ENCODE measurements around the gene P4HTM.

P4HTM gene

GRCh38 chr3:48989796-48990635 is at the start of gene P4HTM:
Gene P4HTM (plus strand): TSS chr3:48990241. CDS start chr3:48990257, 16 bp downstream.
- peak; percentile 93 for DNase-seq

GRCh38 chr3:48945432-48945831 is 44.6 kb upstream of the P4HTM start:
- DNase-seq: no peak

GRCh38 chr3:48945891-48946549 is 44.0 kb upstream of the P4HTM start:
- DNase-seq: no peak

GRCh38 chr3:48949376-48949717 is 40.7 kb upstream of the P4HTM start:
- no peak for DNase-seq

GRCh38 chr3:48950051-48950450 is 40.0 kb upstream of the P4HTM start:
- DNase-seq: no peak

- no peak for DNase-seq
Measured at GRCh38 chr3:48951764-48952163, 38.3 kb upstream of the P4HTM start.

- peak; percentile 6 for DNase-seq
Measured at GRCh38 chr3:48952510-48953118, 37.4 kb upstream of the P4HTM start.

GRCh38 chr3:48957006-48957705 is 32.9 kb upstream of the P4HTM start:
- DNase-seq: no peak

GRCh38 chr3:48960841-48961413 is 29.1 kb upstream of the P4HTM start:
- no peak for DNase-seq

- no peak for DNase-seq
Measured at GRCh38 chr3:48962340-48962739, 27.7 kb upstream of the P4HTM start.

- DNase-seq: no peak
Measured at GRCh38 chr3:48962939-48963338, 27.1 kb upstream of the P4HTM start.

GRCh38 chr3:48963591-48963990 is 26.4 kb upstream of the P4HTM start:
- no peak for DNase-seq

GRCh38 chr3:48966367-48966766 is 23.7 kb upstream of the P4HTM start:
- no peak for DNase-seq

- DNase-seq: no peak
Measured at GRCh38 chr3:48966876-48967361, 23.1 kb upstream of the P4HTM start.

- no peak for DNase-seq
Measured at GRCh38 chr3:48970586-48970985, 19.5 kb upstream of the P4HTM start.

- DNase-seq: no peak
Measured at GRCh38 chr3:48974076-48974864, 15.8 kb upstream of the P4HTM start.

GRCh38 chr3:48979451-48979850 is 10.6 kb upstream of the P4HTM start:
- no peak for DNase-seq

- DNase-seq: no peak
Measured at GRCh38 chr3:48980295-48980694, 9.7 kb upstream of the P4HTM start.

GRCh38 chr3:48982016-48982415 is 8.0 kb upstream of the P4HTM start:
- DNase-seq: no peak

GRCh38 chr3:48982686-48983085 is 7.4 kb upstream of the P4HTM start:
- DNase-seq: no peak

GRCh38 chr3:48983096-48983495 is 6.9 kb upstream of the P4HTM start:
- no peak for DNase-seq

GRCh38 chr3:48984663-48985062 is 5.4 kb upstream of the P4HTM start:
- no peak for DNase-seq
